ENCODE results near the gene SDS.

DNA sequence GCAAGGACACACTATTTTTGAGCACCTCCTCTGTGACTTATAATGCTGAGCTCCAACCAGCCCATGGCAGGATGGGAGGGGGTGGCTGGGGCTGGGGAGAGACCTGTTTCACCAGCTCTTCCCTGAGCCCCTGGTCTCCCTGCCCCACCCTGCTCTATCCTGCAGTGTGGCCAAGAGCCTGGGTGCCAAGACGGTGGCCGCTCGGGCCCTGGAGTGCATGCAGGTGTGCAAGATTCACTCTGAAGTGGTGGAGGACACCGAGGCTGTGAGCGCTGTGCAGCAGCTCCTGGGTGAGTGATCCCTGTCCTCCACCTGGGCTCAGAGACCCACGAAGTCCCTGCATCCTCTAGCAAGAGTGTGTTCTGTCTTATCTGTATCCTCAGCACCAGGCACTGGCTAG is 32.9 kb upstream of the SDS start:
- TF ChIP-seq, protein P1, sequence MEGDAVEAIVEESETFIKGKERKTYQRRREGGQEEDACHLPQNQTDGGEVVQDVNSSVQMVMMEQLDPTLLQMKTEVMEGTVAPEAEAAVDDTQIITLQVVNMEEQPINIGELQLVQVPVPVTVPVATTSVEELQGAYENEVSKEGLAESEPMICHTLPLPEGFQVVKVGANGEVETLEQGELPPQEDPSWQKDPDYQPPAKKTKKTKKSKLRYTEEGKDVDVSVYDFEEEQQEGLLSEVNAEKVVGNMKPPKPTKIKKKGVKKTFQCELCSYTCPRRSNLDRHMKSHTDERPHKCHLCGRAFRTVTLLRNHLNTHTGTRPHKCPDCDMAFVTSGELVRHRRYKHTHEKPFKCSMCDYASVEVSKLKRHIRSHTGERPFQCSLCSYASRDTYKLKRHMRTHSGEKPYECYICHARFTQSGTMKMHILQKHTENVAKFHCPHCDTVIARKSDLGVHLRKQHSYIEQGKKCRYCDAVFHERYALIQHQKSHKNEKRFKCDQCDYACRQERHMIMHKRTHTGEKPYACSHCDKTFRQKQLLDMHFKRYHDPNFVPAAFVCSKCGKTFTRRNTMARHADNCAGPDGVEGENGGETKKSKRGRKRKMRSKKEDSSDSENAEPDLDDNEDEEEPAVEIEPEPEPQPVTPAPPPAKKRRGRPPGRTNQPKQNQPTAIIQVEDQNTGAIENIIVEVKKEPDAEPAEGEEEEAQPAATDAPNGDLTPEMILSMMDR (IDR thresholded peaks at IDR 0.05): no peak
- TF ChIP-seq POLR2A (IDR thresholded peaks at IDR 0.05): no peak
- no peak for TF ChIP-seq POLR2AphosphoS5 (IDR thresholded peaks at IDR 0.05)
- TF ChIP-seq EP300 (IDR thresholded peaks at IDR 0.05): no peak
